ENCODE data around the gene LCMT1. TPM values are rescaled to one million over a fixed set of nuclear protein-coding genes. Genes with fewer than 3 reads are reported as not detected.

The LCMT1 gene
- total RNA-seq, 1 experiment from 2014 or later: 86.3 TPM

GRCh38 chr16:25140459-25140858, 28.9 kb downstream of the LCMT1 start:
- no peaks in the 10 kb centered on the region for H3K4me1 Mint-ChIP-seq
- ATAC-seq: no peak
- no peak overlapping the region for H3K27ac Mint-ChIP-seq
- H3K36me3 Mint-ChIP-seq: peaks cover 20% of the 10 kb centered on the region
- POLR2A ChIA-PET: no interaction called here
- DNase-seq (ENCODE audit: low spot score): no peak
- CTCF ChIA-PET: no interaction called here
- no peaks in the 10 kb centered on the region for H3K9me3 Mint-ChIP-seq
- no peak overlapping the region for H3K4me3 Mint-ChIP-seq
- TF ChIP-seq E2F1 (CRISPR knock-in tag; IDR thresholded peaks at IDR 0.05) (no peak), ZNF416 (CRISPR knock-in tag; IDR thresholded peaks at IDR 0.05) (no peak), ZNF232 (CRISPR knock-in tag; IDR thresholded peaks at IDR 0.05) (no peak), IRF1 (CRISPR knock-in tag; IDR thresholded peaks at IDR 0.05) (no peak), USF1 (CRISPR knock-in tag; IDR thresholded peaks at IDR 0.05) (no peak)
- TF ChIP-seq, protein P1, sequence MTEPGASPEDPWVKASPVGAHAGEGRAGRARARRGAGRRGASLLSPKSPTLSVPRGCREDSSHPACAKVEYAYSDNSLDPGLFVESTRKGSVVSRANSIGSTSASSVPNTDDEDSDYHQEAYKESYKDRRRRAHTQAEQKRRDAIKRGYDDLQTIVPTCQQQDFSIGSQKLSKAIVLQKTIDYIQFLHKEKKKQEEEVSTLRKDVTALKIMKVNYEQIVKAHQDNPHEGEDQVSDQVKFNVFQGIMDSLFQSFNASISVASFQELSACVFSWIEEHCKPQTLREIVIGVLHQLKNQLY (CRISPR knock-in tag; IDR thresholded peaks at IDR 0.05): no peak
- TF ChIP-seq, protein P2, sequence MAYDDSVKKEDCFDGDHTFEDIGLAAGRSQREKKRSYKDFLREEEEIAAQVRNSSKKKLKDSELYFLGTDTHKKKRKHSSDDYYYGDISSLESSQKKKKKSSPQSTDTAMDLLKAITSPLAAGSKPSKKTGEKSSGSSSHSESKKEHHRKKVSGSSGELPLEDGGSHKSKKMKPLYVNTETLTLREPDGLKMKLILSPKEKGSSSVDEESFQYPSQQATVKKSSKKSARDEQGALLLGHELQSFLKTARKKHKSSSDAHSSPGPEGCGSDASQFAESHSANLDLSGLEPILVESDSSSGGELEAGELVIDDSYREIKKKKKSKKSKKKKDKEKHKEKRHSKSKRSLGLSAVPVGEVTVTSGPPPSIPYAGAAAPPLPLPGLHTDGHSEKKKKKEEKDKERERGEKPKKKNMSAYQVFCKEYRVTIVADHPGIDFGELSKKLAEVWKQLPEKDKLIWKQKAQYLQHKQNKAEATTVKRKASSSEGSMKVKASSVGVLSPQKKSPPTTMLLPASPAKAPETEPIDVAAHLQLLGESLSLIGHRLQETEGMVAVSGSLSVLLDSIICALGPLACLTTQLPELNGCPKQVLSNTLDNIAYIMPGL (CRISPR knock-in tag; IDR thresholded peaks at IDR 0.05): no peak
- TF ChIP-seq, protein P3, sequence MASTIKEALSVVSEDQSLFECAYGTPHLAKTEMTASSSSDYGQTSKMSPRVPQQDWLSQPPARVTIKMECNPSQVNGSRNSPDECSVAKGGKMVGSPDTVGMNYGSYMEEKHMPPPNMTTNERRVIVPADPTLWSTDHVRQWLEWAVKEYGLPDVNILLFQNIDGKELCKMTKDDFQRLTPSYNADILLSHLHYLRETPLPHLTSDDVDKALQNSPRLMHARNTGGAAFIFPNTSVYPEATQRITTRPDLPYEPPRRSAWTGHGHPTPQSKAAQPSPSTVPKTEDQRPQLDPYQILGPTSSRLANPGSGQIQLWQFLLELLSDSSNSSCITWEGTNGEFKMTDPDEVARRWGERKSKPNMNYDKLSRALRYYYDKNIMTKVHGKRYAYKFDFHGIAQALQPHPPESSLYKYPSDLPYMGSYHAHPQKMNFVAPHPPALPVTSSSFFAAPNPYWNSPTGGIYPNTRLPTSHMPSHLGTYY (CRISPR knock-in tag; IDR thresholded peaks at IDR 0.05): no peak
- TF ChIP-seq, protein P4, sequence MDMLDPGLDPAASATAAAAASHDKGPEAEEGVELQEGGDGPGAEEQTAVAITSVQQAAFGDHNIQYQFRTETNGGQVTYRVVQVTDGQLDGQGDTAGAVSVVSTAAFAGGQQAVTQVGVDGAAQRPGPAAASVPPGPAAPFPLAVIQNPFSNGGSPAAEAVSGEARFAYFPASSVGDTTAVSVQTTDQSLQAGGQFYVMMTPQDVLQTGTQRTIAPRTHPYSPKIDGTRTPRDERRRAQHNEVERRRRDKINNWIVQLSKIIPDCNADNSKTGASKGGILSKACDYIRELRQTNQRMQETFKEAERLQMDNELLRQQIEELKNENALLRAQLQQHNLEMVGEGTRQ (CRISPR knock-in tag; IDR thresholded peaks at IDR 0.05): no peak
- H3K27me3 Mint-ChIP-seq (ENCODE audit: low read depth): no peaks in the 10 kb centered on the region

GRCh38 chr16:25141648-25142047, 30.1 kb downstream of the LCMT1 start:
- DNase-seq (ENCODE audit: low spot score) (no peak), ATAC-seq (no peak)
- Mint-ChIP-seq H3K4me1 (no peaks in the 10 kb centered on the region), H3K4me3 (no peak overlapping the region), H3K27ac (no peak overlapping the region), H3K9me3 (no peaks in the 10 kb centered on the region), H3K36me3 (peaks cover 16% of the 10 kb centered on the region), H3K27me3 (ENCODE audit: low read depth) (no peaks in the 10 kb centered on the region)
- TF ChIP-seq, protein P5, sequence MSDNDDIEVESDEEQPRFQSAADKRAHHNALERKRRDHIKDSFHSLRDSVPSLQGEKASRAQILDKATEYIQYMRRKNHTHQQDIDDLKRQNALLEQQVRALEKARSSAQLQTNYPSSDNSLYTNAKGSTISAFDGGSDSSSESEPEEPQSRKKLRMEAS (CRISPR knock-in tag; IDR thresholded peaks at IDR 0.05): no peak
- TF ChIP-seq ELF4 (CRISPR knock-in tag; IDR thresholded peaks at IDR 0.05; ENCODE audit: low read depth) (no peak), ZNF121 (CRISPR knock-in tag; IDR thresholded peaks at IDR 0.05) (no peak)
- CTCF ChIA-PET: no interaction called here
- POLR2A ChIA-PET: no interaction called here

GRCh38 chr16:25143928-25144327, 32.4 kb downstream of the LCMT1 start:
- Mint-ChIP-seq H3K4me3 (no peak overlapping the region), H3K27ac (no peak overlapping the region), H3K9me3 (no peaks in the 10 kb centered on the region), H3K4me1 (peaks cover 12% of the 10 kb centered on the region), H3K36me3 (peaks cover 16% of the 10 kb centered on the region), H3K27me3 (ENCODE audit: low read depth) (no peaks in the 10 kb centered on the region)
- TF ChIP-seq EMX1 (CRISPR knock-in tag; IDR thresholded peaks at IDR 0.05) (no peak), CTCF (IDR thresholded peaks at IDR 0.05) (0 out of 2 replicates have a peak, but pooled peaks have one; percentile 23)
- ATAC-seq: peak; percentile 53
- peak; percentile 25 for DNase-seq (ENCODE audit: low spot score)
- POLR2A ChIA-PET: no interaction called here
- CTCF ChIA-PET: no interaction called here
